ENCODE measurements around the gene KRT84.
"Not testable (repeated sequence)": the region's sequence is repeated elsewhere in the genome, so short reads cannot be mapped to it uniquely, and the experiment has no call there.

Gene KRT84

GRCh38 chr12:52411815-52412214 is 26.4 kb upstream of the KRT84 start:
- DNase-seq (ENCODE audit: low read depth): no peak

- not testable (repeated sequence) for DNase-seq (ENCODE audit: low read depth)
Measured at GRCh38 chr12:52410589-52411248, 25.3 kb upstream of the KRT84 start.

- no peak for DNase-seq (ENCODE audit: low read depth)
Measured at GRCh38 chr12:52407918-52408317, 22.5 kb upstream of the KRT84 start.

GRCh38 chr12:52405922-52406385 is 20.5 kb upstream of the KRT84 start, which contains the start of gene KRT82:
TSS of gene KRT82 (minus strand) at chr12:52406335. CDS start at chr12:52406277, 58 bp downstream.
- DNase-seq (ENCODE audit: low read depth): no peak

GRCh38 chr12:52404951-52405350 is 19.5 kb upstream of the KRT84 start:
- no peak for DNase-seq (ENCODE audit: low read depth)

GRCh38 chr12:52403561-52403960 is 18.1 kb upstream of the KRT84 start:
- no peak for DNase-seq (ENCODE audit: low read depth)

GRCh38 chr12:52402873-52403540 is 17.6 kb upstream of the KRT84 start:
- no peak for DNase-seq (ENCODE audit: low read depth)

GRCh38 chr12:52402377-52402776 is 16.9 kb upstream of the KRT84 start:
- DNase-seq (ENCODE audit: low read depth): no peak

- no peak for DNase-seq (ENCODE audit: low read depth)
Measured at GRCh38 chr12:52401926-52402325, 16.5 kb upstream of the KRT84 start.

GRCh38 chr12:52401526-52401925 is 16.1 kb upstream of the KRT84 start:
- no peak for DNase-seq (ENCODE audit: low read depth)

- no peak for DNase-seq (ENCODE audit: low read depth)
Measured at GRCh38 chr12:52400906-52401305, 15.5 kb upstream of the KRT84 start.

- no peak for DNase-seq (ENCODE audit: low read depth)
Measured at GRCh38 chr12:52399756-52400155, 14.3 kb upstream of the KRT84 start.

- DNase-seq (ENCODE audit: low read depth): no peak
Measured at GRCh38 chr12:52398176-52398575, 12.7 kb upstream of the KRT84 start.

GRCh38 chr12:52396656-52397055 is 11.2 kb upstream of the KRT84 start:
- no peak for DNase-seq (ENCODE audit: low read depth)

- no peak for DNase-seq (ENCODE audit: low read depth)
Measured at GRCh38 chr12:52395761-52396434, 10.4 kb upstream of the KRT84 start.

- no peak for DNase-seq (ENCODE audit: low read depth)
Measured at GRCh38 chr12:52394836-52395405, 9.5 kb upstream of the KRT84 start.

GRCh38 chr12:52392465-52393007 is 7.1 kb upstream of the KRT84 start:
- no peak for DNase-seq (ENCODE audit: low read depth)

- DNase-seq (ENCODE audit: low read depth): no peak
Measured at GRCh38 chr12:52391618-52392002, 6.2 kb upstream of the KRT84 start.

GRCh38 chr12:52390739-52391617 is 5.5 kb upstream of the KRT84 start:
- DNase-seq (ENCODE audit: low read depth): no peak

- no peak for DNase-seq (ENCODE audit: low read depth)
Measured at GRCh38 chr12:52389313-52390207, 4.1 kb upstream of the KRT84 start.

Data from HS-5 (cell line).